NCI-H2029 (cell line): ENCODE data around the gene TRAIP.
A peak's percentile ranks its signal among the peaks of the same experiment; 100 is the strongest.

Experiments
- DNase-seq: peaks from one replicate; lab custom pipeline; 2025; lab: John Stamatoyannopoulos, UW

TRAIP gene

GRCh38 chr3:49873623-49874022, 17.3 kb upstream of the TRAIP start:
- no peak for DNase-seq

- DNase-seq = no peak
These were observed 16.5 kb upstream of the TRAIP start for GRCh38 chr3:49872801-49873281.

- DNase-seq = no peak
These were observed 15.3 kb upstream of the TRAIP start for GRCh38 chr3:49871531-49872153.

- DNase-seq = peak; percentile 2
These were observed 13.3 kb upstream of the TRAIP start, which contains the start of gene CAMKV for GRCh38 chr3:49869525-49870126. CAMKV (minus strand) TSS chr3:49869906; CDS start chr3:49862388, 7,518 bp downstream.

GRCh38 chr3:49868862-49869466, 12.6 kb upstream of the TRAIP start:
- no peak for DNase-seq

GRCh38 chr3:49867871-49868321, 11.5 kb upstream of the TRAIP start:
- DNase-seq = no peak

GRCh38 chr3:49867400-49867799, 11.0 kb upstream of the TRAIP start:
- DNase-seq = no peak

- DNase-seq = no peak
These were observed 8.9 kb upstream of the TRAIP start for GRCh38 chr3:49865198-49865784.

GRCh38 chr3:49864505-49864904, 8.1 kb upstream of the TRAIP start:
- DNase-seq = no peak

- DNase-seq = no peak
These were observed 3.4 kb upstream of the TRAIP start for GRCh38 chr3:49859576-49860305.

- no peak for DNase-seq
These were observed 702 bp downstream of the TRAIP start for GRCh38 chr3:49855662-49856061.

- no peak for DNase-seq
These were observed 10.7 kb downstream of the TRAIP start for GRCh38 chr3:49845694-49846093.

- DNase-seq = no peak
These were observed 11.7 kb downstream of the TRAIP start for GRCh38 chr3:49844464-49845183.

GRCh38 chr3:49842843-49843517, 13.4 kb downstream of the TRAIP start:
- DNase-seq = peak; percentile 31

GRCh38 chr3:49841806-49842205, 14.6 kb downstream of the TRAIP start:
- DNase-seq = no peak

GRCh38 chr3:49841126-49841696, 15.2 kb downstream of the TRAIP start:
- peak; percentile 19 for DNase-seq

- no peak for DNase-seq
These were observed 16.0 kb downstream of the TRAIP start for GRCh38 chr3:49840388-49840787.

GRCh38 chr3:49839193-49839809, 17.1 kb downstream of the TRAIP start:
- DNase-seq = peak; percentile 49

- no peak for DNase-seq
These were observed 25.0 kb downstream of the TRAIP start for GRCh38 chr3:49831341-49831740.

GRCh38 chr3:49826016-49826415, 30.3 kb downstream of the TRAIP start:
- DNase-seq = no peak
